AG10803 (cell line): ENCODE data around the gene ARHGAP21.
"Not testable (repeated sequence)": the region's sequence is repeated elsewhere in the genome, so short reads cannot be mapped to it uniquely, and the experiment has no call there.

Experiments
- DNase-seq: peaks from one replicate; pipeline ENCODE4 v3.0.0; 2010; ENCODE audit warnings: low read depth
- H3K4me3 ChIP-seq: 2 replicates; pipeline ENCODE4 v1.5.1; 2011; ENCODE audit warnings: mild to moderate bottlenecking, low read length, control low read depth
- CTCF ChIP-seq: conservative IDR thresholded peaks from 2 replicates; pipeline ENCODE4 v1.5.1; 2011; ENCODE audit warnings: mild to moderate bottlenecking, low read length, control low read depth, inconsistent platforms

ARHGAP21 gene

GRCh38 chr10:24731942-24732341, 8.3 kb upstream of the ARHGAP21 start:
- DNase-seq = no peak
- H3K4me3 ChIP-seq = no peak overlapping the region
- no peak for TF ChIP-seq CTCF

GRCh38 chr10:24730811-24731210, 7.1 kb upstream of the ARHGAP21 start:
- peak; percentile 43 for DNase-seq
- no peak overlapping the region for H3K4me3 ChIP-seq
- no peak for TF ChIP-seq CTCF

GRCh38 chr10:24727786-24728185, 4.1 kb upstream of the ARHGAP21 start:
- DNase-seq = no peak

GRCh38 chr10:24726626-24727025, 2.9 kb upstream of the ARHGAP21 start:
- DNase-seq = no peak
- TF ChIP-seq CTCF = no peak
- H3K4me3 ChIP-seq = no peak overlapping the region

More at GRCh38 chr10:24727786-24728185, 4.1 kb upstream of the ARHGAP21 start:
- no peak overlapping the region for H3K4me3 ChIP-seq
- TF ChIP-seq CTCF = peak; percentile 24

GRCh38 chr10:24726029-24726428, 2.3 kb upstream of the ARHGAP21 start:
- not testable (repeated sequence) for DNase-seq

GRCh38 chr10:24724381-24725228, 918 bp upstream of the ARHGAP21 start:
- TF ChIP-seq CTCF = no peak
- DNase-seq = peak; percentile 96
- H3K4me3 ChIP-seq = peak overlapping the region; percentile 93

More at GRCh38 chr10:24726029-24726428, 2.3 kb upstream of the ARHGAP21 start:
- H3K4me3 ChIP-seq = not testable (repeated sequence)

GRCh38 chr10:24723386-24723787, 300 bp downstream of the ARHGAP21 start:
- TF ChIP-seq CTCF = no peak
- DNase-seq = peak; percentile 41

More at GRCh38 chr10:24723386-24723787, 300 bp downstream of the ARHGAP21 start:
- peak overlapping the region; percentile 89 for H3K4me3 ChIP-seq
